ENCODE data around the gene ROCK1.
"Not testable (repeated sequence)": the region's sequence is repeated elsewhere in the genome, so short reads cannot be mapped to it uniquely, and the experiment has no call there.

ROCK1 gene

GRCh38 chr18:20966795-20967194 lies 144.8 kb downstream of the ROCK1 start:
- H3K4me2 ChIP-seq (ENCODE audit: low read depth, low read length, poor library complexity, severe bottlenecking), result no peak overlapping the region
- no peaks in the 10 kb centered on the region for H4K20me1 ChIP-seq (ENCODE audit: low read depth, low read length)
- H3K27me3 ChIP-seq (ENCODE audit: low read length), result no peaks in the 10 kb centered on the region
- peaks cover 60% of the 10 kb centered on the region for H3K36me3 ChIP-seq (ENCODE audit: low read length)
- no peak overlapping the region for H3K9ac ChIP-seq (ENCODE audit: low read length)
- no peaks in the 10 kb centered on the region for H3K79me2 ChIP-seq (ENCODE audit: insufficient read depth, low read length)
- no peak overlapping the region for H3K4me3 ChIP-seq (ENCODE audit: insufficient read depth, low read length, poor library complexity, severe bottlenecking)
- no peaks in the 10 kb centered on the region for H3K9me3 ChIP-seq (ENCODE audit: insufficient read depth, low read length)
- no peak overlapping the region for H3K27ac ChIP-seq (ENCODE audit: low read depth, low read length)
- TF ChIP-seq CTCF (IDR thresholded peaks at IDR 0.05; ENCODE audit: insufficient read depth, low read length, poor library complexity, severe bottlenecking) (no peak), EZH2phosphoT487 (conservative IDR thresholded peaks at IDR 0.05; ENCODE audit: low read length) (no peak)
- no peaks in the 10 kb centered on the region for H3K9me2 ChIP-seq (replicated peaks; ENCODE audit: insufficient read depth, low read length)
- no peaks in the 10 kb centered on the region; the same call in 1 of the 2 replicates for H3F3A ChIP-seq (ENCODE audit: insufficient read depth)
- no peak overlapping the region for H2AFZ ChIP-seq (ENCODE audit: low read depth, low read length, severe bottlenecking)

- peaks cover 52% of the 10 kb centered on the region for H3K36me3 ChIP-seq (ENCODE audit: low read length)
Measured at GRCh38 chr18:20963027-20963426, 148.6 kb downstream of the ROCK1 start.

GRCh38 chr18:20960735-20961134 lies 150.9 kb downstream of the ROCK1 start:
- Histone ChIP-seq H4K20me1 (ENCODE audit: low read depth, low read length) (no peaks in the 10 kb centered on the region), H2AFZ (ENCODE audit: low read depth, low read length, severe bottlenecking) (no peak overlapping the region), H3K27ac (ENCODE audit: low read depth, low read length) (no peak overlapping the region), H3K9ac (ENCODE audit: low read length) (no peak overlapping the region), H3K27me3 (ENCODE audit: low read length) (no peaks in the 10 kb centered on the region), H3K4me3 (ENCODE audit: insufficient read depth, low read length, poor library complexity, severe bottlenecking) (no peak overlapping the region), H3F3A (ENCODE audit: insufficient read depth) (no peaks in the 10 kb centered on the region; the same call in 1 of the 2 replicates), H3K4me2 (ENCODE audit: low read depth, low read length, poor library complexity, severe bottlenecking) (no peak overlapping the region), H3K9me2 (replicated peaks; ENCODE audit: insufficient read depth, low read length) (no peaks in the 10 kb centered on the region), H3K79me2 (ENCODE audit: insufficient read depth, low read length) (no peaks in the 10 kb centered on the region), H3K36me3 (ENCODE audit: low read length) (peaks cover 37% of the 10 kb centered on the region), H3K9me3 (ENCODE audit: insufficient read depth, low read length) (no peaks in the 10 kb centered on the region)
- TF ChIP-seq CTCF (IDR thresholded peaks at IDR 0.05; ENCODE audit: insufficient read depth, low read length, poor library complexity, severe bottlenecking), result no peak
- TF ChIP-seq EZH2phosphoT487 (conservative IDR thresholded peaks at IDR 0.05; ENCODE audit: low read length), result no peak

More at GRCh38 chr18:20963027-20963426, 148.6 kb downstream of the ROCK1 start:
- H3K9me3 ChIP-seq (ENCODE audit: insufficient read depth, low read length), result no peaks in the 10 kb centered on the region
- H3K27me3 ChIP-seq (ENCODE audit: low read length), result no peaks in the 10 kb centered on the region
- H3K4me2 ChIP-seq (ENCODE audit: low read depth, low read length, poor library complexity, severe bottlenecking), result no peak overlapping the region
- H4K20me1 ChIP-seq (ENCODE audit: low read depth, low read length), result no peaks in the 10 kb centered on the region
- no peak overlapping the region for H3K4me3 ChIP-seq (ENCODE audit: insufficient read depth, low read length, poor library complexity, severe bottlenecking)
- H3K9me2 ChIP-seq (replicated peaks; ENCODE audit: insufficient read depth, low read length), result no peaks in the 10 kb centered on the region
- H3K27ac ChIP-seq (ENCODE audit: low read depth, low read length), result no peak overlapping the region
- no peak overlapping the region for H3K9ac ChIP-seq (ENCODE audit: low read length)
- no peak for TF ChIP-seq EZH2phosphoT487 (conservative IDR thresholded peaks at IDR 0.05; ENCODE audit: low read length)
- TF ChIP-seq CTCF (IDR thresholded peaks at IDR 0.05; ENCODE audit: insufficient read depth, low read length, poor library complexity, severe bottlenecking), result no peak
- H2AFZ ChIP-seq (ENCODE audit: low read depth, low read length, severe bottlenecking), result no peak overlapping the region
- H3F3A ChIP-seq (ENCODE audit: insufficient read depth), result no peaks in the 10 kb centered on the region; the same call in 1 of the 2 replicates
- H3K79me2 ChIP-seq (ENCODE audit: insufficient read depth, low read length), result no peaks in the 10 kb centered on the region

GRCh38 chr18:20950827-20951226 lies 160.8 kb downstream of the ROCK1 start:
- not testable (repeated sequence) for H3K27ac ChIP-seq (ENCODE audit: low read depth, low read length); H2AFZ ChIP-seq (ENCODE audit: low read depth, low read length, severe bottlenecking); H3K4me2 ChIP-seq (ENCODE audit: low read depth, low read length, poor library complexity, severe bottlenecking); H3K9me3 ChIP-seq (ENCODE audit: insufficient read depth, low read length); H3K9ac ChIP-seq (ENCODE audit: low read length); H3K79me2 ChIP-seq (ENCODE audit: insufficient read depth, low read length); H3K4me3 ChIP-seq (ENCODE audit: insufficient read depth, low read length, poor library complexity, severe bottlenecking); H4K20me1 ChIP-seq (ENCODE audit: low read depth, low read length); H3K9me2 ChIP-seq (replicated peaks; ENCODE audit: insufficient read depth, low read length); H3K36me3 ChIP-seq (ENCODE audit: low read length); H3K27me3 ChIP-seq (ENCODE audit: low read length); H3F3A ChIP-seq (ENCODE audit: insufficient read depth)

All from SU-DHL-6 (cell line).